ENCODE results near the gene COL9A2.

COL9A2 gene

DNA sequence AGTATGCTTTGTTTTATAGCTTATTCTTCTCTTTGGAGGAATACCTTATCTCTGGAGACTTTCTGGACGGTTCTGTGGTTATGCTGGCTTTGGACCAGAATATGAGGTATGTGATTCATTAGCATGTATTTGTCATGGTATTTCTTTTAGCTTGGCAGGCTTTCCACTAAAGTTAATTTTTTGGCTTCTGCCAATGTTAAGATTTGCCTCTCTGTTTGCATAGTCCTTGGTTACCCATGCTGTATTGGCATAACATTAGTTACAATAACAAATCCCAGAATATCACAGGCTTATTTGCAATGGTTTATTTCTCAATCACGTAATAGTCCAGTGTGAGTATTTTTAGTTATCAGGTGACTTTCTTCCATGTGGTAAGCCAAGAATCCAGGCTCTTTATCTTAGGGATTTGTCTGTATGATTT, 49.3 kb downstream of the COL9A2 start:
- Histone ChIP-seq H3K27ac (peak overlapping the region in 5 of 21 experiments; percentile 27 to 73 (median 68)), H3K4me3 (no peak overlapping the region)

DNA sequence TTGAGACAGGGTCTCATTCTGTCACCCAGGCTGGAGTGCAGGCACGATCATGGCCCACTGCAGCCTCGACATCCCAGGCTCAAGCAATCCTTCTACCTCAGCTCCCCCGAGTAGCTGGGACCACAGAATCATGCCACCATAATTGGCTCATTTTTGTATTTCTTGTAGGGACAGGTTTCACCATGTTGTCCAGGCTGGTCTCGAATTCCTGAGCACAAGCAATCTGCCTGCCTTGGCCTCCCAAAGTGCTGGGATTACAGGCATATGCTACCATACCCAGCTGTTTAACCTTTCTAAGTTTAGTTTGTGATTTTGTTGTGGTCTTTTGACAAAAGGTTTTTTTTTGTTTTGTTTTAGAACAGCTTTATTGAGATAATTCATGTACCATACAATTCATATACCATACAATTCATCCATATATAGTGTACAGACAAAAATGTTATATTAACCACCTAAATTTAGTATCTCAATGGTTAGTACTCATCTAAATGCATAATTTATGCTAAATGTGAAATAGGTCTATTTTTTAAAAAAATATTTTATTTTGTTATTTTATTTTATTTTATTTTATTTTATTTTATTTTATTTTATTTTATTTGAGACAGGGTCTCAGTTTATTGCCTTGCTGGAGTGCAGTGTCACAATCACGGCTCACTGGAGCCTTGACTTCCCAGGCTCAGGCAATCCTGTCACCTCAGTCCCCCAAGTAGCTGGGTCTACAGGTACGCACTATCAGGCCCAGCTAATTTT, 50.1 kb downstream of the COL9A2 start:
- H3K27ac ChIP-seq, result peak overlapping the region in 7 of 21 experiments; percentile 9 to 68 (median 45)
- H3K4me3 ChIP-seq, result no peak overlapping the region

DNA sequence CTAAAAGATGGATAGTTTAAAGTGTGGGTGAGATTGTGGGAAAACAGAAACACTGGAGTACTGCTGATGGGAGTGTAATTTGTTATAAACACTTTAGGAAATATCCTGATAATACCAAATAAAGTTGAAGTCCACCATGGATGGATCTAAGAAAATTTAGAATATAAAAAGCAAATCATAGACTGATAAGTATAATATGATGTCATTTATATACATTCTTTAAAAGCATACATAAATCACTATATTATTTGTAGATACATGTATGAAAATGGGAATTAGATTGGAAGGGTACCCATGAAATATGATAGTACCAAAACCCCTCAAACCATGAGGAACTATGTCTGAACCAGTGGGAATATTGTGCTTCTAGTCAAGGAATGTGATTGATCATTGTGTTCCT, 51.2 kb downstream of the COL9A2 start:
- Histone ChIP-seq H3K27ac (peak overlapping the region in 2 of 21 experiments; percentile 10 to 68), H3K4me3 (no peak overlapping the region)

DNA sequence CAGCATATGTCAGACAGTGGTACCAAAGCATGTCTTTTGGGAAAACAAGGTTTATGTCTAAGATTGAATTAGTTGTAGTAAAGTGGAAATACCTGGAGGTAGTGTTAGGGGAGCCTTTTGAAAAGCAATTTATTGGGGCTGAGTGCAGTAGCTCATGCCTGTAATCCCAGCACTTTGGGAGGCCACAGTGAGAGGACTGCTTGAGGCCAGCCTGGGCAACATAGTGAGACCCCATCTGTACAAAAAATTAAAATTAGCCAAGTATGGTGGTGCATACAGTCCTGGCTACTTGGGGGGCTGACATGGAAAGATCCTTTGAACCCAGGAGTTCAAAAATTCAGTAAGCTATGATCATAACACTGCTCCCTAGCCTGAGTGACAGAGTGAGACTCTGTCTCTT, 51.8 kb downstream of the COL9A2 start:
- Histone ChIP-seq H3K4me3 (no peak overlapping the region), H3K27ac (no peak overlapping the region)

DNA sequence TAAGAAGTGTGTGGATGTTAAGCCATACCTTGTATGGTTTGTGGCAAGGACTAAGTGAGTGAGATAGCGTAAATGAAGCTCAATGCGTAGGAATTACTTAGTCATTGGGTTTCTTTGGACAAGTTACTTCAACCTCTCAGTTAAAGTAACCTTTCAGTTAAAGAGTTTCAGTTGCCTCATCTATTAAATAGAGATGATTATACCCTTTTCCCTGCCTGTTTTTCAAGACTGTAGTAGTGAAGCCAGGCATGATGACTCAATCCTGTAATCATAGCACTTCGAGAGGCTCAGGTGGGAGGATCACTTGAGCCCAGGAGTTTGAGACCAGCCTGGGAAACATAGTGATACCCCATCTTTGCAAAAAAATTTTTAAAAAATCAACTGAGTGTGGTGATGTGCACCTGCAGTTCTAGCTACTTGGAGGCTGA, 52.7 kb downstream of the COL9A2 start:
- Histone ChIP-seq H3K27ac (no peak overlapping the region), H3K4me3 (no peak overlapping the region)

DNA sequence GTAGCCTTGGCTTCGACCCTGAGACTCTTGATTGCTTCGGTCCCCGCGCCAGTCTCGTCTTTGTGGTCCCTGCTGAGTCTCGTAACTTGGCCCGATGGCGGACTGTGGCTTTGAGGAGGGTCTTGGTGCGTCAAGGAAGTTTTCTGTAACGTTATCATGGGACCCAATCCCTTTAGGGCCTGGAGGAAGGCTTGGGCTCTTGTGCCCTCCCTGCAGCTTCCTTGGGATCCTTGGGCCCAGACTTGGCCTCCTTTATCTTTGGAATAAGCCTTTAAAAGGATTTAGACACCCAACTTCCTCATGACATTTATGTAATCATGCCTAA, 58.7 kb downstream of the COL9A2 start:
- peak overlapping the region; percentile 61 to 99 (median 97) for H3K27ac ChIP-seq
- peak overlapping the region; percentile 51 to 88 (median 84) for H3K4me3 ChIP-seq

DNA sequence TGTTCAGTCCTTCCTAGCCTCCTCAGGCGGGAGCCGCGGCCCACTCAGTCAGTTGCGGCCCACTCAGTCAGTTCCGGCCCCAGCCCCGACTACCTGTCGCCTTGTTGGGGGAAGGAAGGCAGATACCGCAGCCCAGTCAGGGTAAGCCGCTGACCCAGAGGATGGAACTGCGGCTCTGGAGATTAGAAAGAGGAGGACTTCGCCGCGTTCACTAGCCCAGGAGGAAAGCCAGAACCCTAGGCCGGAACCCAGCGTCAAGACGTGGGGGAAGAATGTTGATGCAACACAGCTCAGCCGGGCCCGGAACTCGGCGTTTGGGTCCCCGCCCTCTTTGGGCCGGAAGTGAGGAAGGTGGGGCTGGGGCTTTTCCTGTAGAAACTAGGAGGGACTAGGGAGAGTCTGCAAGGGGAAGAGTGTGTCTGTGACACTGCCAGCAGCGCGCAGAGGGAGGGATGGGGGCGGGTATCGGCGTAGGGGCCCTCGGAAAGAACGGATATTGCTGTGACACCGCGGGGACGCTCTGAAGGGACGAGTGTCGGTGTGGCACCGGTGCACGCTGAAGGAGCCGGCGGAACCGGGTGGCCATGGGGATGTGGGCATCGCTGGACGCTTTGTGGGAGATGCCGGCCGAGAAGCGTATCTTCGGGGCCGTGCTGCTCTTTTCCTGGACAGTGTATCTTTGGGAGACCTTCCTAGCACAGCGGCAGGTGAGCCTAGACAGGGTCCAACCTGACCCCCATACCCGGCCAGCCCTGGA, 59.2 kb downstream of the COL9A2 start, which contains the start of gene ZMPSTE24:
Gene ZMPSTE24, plus strand, starts transcription at position 549 of the 757 bp plus-strand sequence. Its CDS starts 36 bp downstream, at position 585.
- peak within 1 kb of the TSS; percentile 89 to 99 (median 97) for H3K27ac ChIP-seq
- H3K4me3 ChIP-seq, result peak within 1 kb of the TSS; percentile 51 to 88 (median 84)

DNA sequence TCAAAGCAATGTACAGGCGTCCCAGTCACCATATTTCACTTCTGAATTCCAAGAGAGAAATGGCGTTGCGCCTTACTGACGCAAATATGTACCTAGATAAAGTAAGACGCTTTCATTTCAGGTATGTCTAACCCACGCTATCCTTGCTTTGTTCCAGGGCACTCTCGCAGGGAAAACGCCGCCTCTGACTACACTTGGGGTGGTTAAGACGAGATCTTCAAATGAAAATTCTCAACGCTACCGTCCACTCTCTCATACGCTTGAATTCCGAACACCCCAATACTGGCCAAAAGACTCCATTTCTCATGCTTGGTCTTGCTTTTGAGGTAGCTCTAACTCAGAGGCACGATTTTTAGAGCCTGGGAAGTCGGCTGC, 59.8 kb downstream of the COL9A2 start:
- peak overlapping the region; percentile 51 to 88 (median 84) for H3K4me3 ChIP-seq
- peak overlapping the region; percentile 89 to 99 (median 97) for H3K27ac ChIP-seq

DNA sequence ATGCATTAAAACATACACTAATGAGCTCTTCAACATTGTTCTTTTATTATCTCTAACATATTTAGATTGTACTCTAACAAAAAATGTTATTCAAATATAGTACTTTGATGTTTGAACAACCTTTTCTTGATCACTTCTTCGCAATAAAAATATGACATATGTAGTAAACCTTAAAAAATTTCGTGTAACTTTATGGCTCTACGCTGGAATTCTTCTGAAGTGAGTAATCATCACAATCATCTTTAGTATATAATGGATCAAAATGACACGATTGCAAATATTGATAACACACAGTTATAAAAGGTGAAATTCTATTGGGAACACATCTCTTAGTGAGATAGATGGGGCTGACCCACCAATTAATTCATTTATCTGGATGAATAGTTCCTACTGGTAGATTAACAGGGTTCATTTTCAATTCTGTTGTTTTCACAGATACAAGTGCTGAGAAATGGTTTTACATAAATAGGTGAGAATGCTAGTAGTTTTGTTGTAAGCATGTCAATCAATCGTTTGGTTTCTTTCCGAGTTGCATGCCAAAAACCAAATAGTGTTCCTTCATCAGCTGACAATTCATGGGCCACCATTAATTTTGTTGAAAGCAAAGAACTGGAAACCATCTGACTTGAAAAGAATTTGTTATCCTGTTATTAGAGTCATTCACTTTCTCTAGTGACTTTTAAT, 60.5 kb downstream of the COL9A2 start:
- H3K4me3 ChIP-seq, result peak overlapping the region; percentile 51 to 88 (median 84)
- H3K27ac ChIP-seq, result peak overlapping the region in 17 of 21 experiments; percentile 89 to 99 (median 97)

DNA sequence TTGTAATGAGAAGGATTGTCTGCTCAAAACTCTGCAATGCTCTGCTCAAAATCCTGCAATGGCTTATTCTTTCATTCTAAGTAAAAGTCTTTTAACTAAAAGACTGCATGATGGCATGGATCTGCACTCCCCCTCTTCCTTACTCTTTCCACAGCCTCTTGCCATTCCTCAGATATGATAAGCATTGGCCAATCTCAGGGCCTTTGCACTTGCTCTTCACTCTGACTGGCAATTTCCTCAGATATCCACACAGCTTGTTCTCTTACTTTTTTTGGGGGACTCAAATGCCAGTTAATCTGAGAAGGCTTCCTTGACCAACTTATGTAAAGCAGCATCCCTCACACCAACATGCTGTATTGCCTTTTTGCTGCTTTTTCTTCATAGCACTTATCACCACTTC, 61.9 kb downstream of the COL9A2 start:
- Histone ChIP-seq H3K27ac (no peak overlapping the region), H3K4me3 (no peak overlapping the region)

DNA sequence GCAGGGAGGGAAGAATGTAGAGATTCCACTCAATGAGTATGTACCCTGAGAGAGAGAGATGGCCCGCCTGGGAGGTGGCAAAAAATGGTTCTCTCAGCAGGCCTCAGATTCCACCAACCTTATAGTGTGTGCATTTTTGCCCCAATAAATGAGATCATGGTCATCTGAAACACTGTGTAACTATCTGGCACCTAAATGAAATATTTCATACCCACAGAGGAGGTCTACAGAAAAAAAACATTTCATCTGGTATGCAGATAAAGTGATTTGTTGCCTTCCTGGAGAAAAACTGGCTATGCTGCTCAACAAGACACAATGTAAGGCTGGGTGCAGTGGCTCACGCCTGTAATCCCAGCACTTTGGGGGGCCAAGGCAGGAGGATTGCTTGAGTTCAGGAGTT, 64.5 kb downstream of the COL9A2 start:
- no peak overlapping the region for H3K27ac ChIP-seq

DNA sequence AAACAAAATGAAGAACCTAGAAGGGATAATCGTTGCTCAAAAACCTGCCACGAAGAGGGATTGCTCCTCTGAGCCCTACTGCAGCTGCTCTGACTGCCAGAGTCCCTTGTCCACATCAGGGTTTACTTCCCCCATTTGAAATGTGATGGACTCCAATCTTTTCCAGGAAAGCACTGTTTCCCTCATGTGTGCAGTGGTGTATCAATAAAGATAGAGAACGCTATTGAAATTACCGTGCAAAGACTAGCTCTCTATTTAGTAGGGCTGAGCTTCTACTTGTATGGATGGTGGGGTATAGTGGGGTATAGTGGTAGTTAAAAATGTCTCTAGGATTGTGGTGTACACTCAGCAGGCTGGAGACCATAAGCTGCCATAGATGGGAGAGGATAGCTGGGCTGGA, 65.6 kb downstream of the COL9A2 start:
- Histone ChIP-seq H3K4me3 (no peak overlapping the region), H3K27ac (no peak overlapping the region)

More for the DNA sequence above, 64.5 kb downstream of the COL9A2 start:
- H3K4me3 ChIP-seq, result no peak overlapping the region

Data from skin epidermis (tissue), 12 donors.